DOHH2 (cell line): Measurements from ENCODE around the gene TDRD10.
A peak's percentile ranks its signal among the peaks of the same experiment; 100 is the strongest.

ENCODE experiments used
- EZH2phosphoT487 ChIP-seq: fragments of 200-600 bp; sonication (generic); IDR thresholded peaks from 2 replicates; pipeline ENCODE4 v1.6.1; 2017; ENCODE audit warnings: borderline replicate concordance, mild to moderate bottlenecking, antibody characterized with exemption, low read length, moderate library complexity, mixed read lengths
- TF ChIP-seq, protein P1 (sequence below): fragments of 200-600 bp; sonication (generic); IDR thresholded peaks from one replicate; pipeline ENCODE4 v1.5.1; 2014; ENCODE audit warnings: antibody characterized with exemption, mild to moderate bottlenecking, low read depth, low read length; ENCODE audit not compliant: poor library complexity, severe bottlenecking

DNA sequence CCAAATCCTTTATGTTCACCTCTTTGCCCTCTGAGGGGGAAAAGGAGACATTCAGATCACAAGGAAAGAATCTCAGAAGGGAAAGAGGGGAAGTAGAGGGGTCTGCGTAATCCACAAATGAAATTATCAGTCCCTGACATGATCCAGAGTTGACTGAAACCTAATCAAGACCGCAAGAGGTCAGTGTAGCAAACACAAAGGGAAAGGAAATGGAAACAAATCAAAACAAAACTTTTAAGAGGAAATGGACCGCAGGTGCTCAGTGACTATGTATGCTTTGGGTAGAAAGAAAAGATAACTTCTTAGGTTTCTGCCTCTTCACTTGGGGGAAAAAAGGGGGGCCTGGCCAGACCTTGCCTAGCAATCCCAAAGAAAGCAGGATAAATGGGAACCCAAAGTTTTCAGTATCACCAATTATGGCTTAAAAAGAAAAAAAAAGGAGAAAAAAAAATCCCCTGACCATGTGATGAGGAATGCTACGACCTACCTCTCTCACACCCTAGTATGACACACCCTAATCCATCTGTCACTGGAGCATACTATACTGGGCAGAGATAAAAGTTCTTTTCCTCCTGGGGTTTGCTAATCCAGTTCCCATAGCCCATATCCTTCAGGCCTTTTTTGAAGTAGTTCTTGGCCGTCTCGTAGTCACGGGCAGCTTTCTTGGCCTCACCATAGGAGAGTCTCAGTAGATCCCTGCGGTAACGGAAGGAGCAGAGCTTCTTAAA lies 82.4 kb downstream of the TDRD10 start:
- TF ChIP-seq, protein P1, sequence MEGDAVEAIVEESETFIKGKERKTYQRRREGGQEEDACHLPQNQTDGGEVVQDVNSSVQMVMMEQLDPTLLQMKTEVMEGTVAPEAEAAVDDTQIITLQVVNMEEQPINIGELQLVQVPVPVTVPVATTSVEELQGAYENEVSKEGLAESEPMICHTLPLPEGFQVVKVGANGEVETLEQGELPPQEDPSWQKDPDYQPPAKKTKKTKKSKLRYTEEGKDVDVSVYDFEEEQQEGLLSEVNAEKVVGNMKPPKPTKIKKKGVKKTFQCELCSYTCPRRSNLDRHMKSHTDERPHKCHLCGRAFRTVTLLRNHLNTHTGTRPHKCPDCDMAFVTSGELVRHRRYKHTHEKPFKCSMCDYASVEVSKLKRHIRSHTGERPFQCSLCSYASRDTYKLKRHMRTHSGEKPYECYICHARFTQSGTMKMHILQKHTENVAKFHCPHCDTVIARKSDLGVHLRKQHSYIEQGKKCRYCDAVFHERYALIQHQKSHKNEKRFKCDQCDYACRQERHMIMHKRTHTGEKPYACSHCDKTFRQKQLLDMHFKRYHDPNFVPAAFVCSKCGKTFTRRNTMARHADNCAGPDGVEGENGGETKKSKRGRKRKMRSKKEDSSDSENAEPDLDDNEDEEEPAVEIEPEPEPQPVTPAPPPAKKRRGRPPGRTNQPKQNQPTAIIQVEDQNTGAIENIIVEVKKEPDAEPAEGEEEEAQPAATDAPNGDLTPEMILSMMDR, result peak; percentile 50
- no peak for TF ChIP-seq EZH2phosphoT487
